Mucosa of gallbladder (tissue), 1 donor: Measurements from ENCODE around the gene PRR19. TPM values are rescaled to one million over a fixed set of nuclear protein-coding genes. Genes with fewer than 3 reads are reported as not detected.

Experiments
- DNase-seq: peaks from one replicate; pipeline ENCODE4 v3.0.0-alpha.2; 2020; ENCODE audit warnings: low spot score
- total RNA-seq: library from RNA; stranded (reverse); gene quantifications from one replicate; pipeline ENCODE4 v1.2.1, GENCODE V29; 2021
- donor health status: DM: no; HTN: no; CAD: no.

PRR19 gene
- total RNA-seq, 1 donor from 2014 or later = 0.75 TPM

- peak; percentile 95 for DNase-seq
Measured at GRCh38 chr19:42283188-42284065, 18.5 kb upstream of the PRR19 start.

DNA sequence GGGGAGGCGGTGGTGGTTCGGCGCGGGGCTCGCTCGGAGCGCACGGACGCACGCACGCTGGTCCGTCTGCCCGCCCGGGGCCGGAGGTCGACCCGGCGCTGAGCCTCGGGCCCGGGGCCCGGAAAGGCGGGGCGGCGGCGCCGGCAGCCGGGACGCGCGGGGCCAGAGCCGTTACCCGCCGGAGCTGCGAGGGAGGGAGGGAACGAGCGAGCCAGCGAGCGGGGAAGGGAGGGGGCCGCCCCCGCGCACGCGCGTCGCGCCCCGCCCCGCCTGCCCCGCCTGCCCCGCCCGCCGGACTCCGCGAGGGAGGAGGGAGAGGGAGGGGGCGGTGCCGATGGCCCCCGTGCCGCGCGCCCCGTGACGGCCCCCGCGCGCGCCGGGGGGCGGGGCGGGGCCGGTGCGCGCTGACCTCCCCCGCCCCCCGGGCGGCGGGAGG is 17.8 kb upstream of the PRR19 start:
- DNase-seq = peak; percentile 74

DNA sequence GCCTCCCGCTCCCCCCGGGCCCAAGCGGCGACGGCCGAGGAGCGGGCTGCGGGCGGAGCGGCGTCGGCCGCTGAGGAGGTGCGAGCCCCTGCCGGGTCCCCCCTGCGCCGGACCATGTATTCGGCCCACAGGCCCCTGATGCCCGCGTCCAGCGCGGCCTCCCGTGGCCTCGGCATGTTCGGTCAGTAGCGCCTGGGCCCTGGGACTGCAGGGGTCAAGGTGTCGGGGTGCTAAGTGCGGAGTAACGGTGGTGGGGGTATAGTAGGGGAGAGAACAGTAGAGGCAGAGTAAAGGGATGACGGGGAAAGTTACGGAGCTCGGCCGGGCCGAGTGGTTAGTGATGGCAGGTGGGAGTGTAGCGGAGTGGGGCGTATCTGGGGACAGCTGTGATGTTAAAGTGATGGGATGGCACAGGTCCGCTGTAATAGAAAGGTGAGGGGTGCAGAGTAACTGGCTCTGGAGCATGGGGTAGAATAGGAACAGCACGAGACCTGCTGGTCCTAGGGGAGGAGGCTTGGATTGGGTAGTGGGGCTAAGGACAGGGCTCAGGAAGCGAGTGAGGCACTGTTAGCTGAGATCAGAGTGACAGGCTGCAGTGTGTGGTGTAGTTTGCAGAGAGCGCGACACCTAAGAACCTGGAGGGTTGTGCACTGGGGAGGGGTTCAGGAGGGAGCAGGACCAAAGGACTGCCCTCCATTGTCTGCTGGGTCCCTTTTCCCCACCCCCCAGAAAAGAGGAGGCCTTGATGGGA is 17.2 kb upstream of the PRR19 start:
- DNase-seq = no peak

- DNase-seq = no peak
Measured at GRCh38 chr19:42285541-42285941, 16.4 kb upstream of the PRR19 start.

- no peak for DNase-seq
Measured at GRCh38 chr19:42285988-42286348, 16.0 kb upstream of the PRR19 start.

GRCh38 chr19:42286349-42287016 is 15.4 kb upstream of the PRR19 start:
- no peak for DNase-seq

- DNase-seq = no peak
Measured at GRCh38 chr19:42287017-42287826, 14.7 kb upstream of the PRR19 start.

- no peak for DNase-seq
Measured at GRCh38 chr19:42287827-42288107, 14.2 kb upstream of the PRR19 start.

DNA sequence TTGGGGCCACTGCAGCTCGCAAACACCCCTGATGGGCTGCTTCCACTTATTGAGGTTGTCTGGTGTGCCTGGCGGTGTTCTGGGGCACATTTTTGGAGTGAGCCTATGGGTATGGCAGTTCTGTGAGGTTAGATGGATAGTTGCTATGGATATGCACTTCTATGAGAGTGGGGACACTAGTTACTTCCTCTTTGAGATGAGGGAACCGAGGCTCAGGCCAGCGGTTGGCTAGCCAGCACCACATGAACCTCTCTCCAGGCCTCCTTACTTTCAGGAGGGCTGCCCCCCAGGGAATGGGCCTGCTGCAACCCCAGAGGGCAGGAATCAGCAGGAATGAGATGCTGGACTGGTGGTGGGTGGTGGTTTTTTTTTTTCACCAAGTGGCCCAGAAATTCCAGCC is 13.5 kb upstream of the PRR19 start:
- no peak for DNase-seq

DNA sequence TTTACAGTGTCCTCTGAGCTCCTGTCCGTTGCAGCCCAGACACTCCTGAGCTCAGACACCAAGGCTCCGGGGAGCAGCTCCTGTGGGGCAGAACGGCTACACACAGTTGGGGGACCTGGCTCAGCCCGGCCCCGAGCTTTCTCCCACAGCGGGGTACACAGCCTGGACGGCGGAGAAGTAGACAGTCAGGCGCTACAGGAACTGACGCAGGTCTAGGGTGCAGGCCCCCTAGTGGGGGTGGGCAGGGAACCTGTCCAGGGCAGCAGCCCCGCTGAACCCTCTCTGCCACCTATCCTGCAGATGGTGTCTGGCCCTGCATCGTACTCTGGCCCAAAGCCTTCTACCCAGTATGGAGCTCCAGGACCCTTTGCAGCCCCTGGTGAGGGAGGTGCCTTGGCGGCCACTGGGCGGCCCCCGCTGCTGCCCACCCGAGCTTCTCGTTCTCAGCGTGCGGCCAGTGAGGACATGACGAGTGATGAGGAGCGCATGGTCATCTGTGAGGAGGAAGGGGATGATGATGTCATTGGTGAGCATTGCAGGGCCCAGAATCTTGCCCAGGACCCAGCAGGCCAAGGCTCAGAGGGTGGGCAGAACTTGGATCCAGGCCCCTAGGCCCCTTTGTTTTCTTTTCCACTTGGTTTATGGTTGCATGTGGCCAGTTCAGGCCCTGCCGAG is 12.9 kb upstream of the PRR19 start:
- no peak for DNase-seq

- no peak for DNase-seq
Measured at GRCh38 chr19:42289556-42290041, 12.3 kb upstream of the PRR19 start.

DNA sequence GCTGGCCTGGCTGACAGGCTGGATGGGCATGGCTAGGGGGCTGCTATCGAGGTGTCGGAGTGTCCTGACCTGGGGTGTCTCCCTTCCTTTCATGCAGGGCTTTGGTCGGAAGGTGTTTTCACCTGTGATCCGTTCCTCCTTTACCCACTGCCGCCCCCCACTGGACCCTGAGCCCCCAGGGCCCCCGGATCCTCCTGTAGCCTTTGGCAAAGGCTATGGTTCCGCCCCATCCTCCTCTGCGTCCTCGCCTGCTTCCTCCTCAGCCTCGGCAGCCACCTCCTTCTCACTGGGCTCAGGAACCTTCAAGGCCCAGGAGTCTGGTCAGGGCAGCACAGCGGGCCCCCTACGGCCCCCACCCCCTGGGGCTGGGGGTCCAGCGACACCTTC is 11.8 kb upstream of the PRR19 start:
- DNase-seq = no peak

DNA sequence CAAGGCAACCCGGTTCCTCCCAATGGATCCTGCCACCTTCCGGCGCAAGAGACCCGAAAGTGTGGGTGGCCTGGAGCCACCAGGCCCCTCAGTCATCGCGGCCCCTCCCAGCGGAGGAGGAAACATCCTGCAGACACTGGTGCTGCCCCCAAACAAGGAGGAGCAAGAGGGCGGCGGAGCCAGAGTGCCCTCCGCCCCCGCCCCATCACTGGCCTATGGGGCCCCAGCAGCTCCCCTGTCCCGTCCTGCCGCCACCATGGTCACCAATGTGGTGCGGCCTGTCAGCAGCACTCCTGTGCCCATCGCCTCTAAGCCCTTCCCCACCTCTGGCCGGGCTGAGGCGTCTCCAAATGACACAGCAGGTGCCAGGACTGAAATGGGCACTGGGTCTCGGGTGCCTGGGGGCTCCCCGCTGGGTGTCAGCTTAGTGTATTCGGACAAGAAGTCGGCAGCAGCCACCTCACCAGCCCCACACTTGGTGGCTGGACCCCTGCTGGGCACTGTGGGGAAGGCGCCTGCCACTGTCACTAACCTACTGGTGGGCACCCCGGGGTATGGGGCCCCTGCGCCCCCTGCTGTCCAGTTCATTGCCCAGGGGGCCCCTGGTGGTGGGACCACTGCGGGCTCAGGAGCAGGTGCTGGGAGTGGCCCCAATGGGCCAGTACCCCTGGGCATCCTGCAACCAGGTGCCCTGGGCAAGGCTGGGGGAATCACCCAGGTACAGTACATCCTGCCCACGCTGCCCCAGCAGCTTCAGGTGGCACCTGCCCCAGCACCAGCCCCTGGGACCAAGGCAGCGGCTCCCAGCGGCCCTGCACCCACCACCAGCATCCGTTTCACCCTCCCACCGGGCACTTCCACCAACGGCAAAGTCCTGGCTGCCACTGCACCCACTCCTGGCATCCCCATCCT is 11.2 kb upstream of the PRR19 start:
- DNase-seq = no peak

- peak; percentile 60 for DNase-seq
Measured at GRCh38 chr19:42291435-42291810, 10.5 kb upstream of the PRR19 start.

DNA sequence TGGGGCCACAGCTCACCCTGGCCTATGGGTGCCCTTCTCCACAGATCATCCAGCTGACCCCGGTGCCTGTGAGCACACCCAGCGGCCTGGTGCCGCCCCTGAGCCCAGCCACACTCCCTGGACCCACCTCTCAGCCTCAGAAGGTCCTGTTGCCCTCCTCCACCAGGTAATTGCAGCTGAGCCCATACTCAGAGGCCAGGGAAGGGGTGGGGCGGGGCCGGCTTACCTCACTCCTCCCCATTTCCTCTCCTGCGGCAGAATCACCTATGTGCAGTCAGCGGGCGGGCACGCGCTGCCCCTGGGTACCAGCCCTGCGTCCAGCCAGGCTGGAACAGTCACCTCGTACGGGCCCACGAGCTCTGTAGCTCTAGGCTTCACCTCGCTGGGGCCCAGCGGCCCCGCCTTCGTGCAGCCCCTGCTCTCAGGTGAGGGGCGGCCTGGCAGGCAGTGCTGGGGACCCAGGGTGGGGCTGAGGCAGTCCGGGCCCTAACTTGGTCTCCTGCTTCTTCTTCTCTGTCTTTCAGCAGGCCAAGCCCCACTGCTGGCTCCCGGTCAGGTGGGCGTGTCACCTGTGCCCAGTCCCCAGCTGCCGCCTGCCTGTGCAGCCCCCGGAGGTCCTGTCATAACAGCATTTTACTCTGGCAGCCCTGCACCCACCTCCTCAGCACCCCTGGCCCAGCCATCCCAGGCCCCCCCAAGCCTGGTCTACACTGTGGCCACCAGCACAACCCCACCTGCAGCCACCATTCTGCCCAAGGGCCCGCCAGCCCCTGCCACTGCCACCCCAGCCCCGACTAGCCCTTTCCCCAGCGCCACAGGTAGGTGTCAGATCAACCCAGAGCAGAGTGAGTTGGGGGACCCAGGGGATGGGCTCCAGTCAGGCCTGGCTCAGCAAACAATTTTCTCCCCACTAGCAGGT is 9.6 kb upstream of the PRR19 start:
- no peak for DNase-seq

GRCh38 chr19:42292963-42293362 is 9.0 kb upstream of the PRR19 start:
- no peak for DNase-seq

DNA sequence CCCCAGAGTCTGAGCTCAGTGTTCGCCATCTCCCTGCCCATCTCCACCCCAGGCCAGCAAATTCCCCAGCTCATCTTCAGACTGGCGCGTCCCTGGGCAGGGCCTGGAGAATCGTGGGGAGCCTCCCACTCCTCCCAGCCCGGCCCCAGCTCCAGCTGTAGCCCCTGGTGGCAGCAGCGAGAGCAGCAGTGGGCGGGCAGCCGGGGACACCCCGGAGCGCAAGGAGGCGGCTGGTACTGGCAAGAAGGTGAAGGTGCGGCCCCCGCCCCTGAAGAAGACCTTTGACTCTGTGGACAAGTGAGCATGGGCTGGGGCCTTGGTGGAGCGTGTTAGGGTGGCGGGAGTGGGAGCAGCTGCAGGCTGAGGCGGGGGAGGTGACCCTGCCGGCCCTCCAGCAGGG is 8.4 kb upstream of the PRR19 start:
- no peak for DNase-seq

GRCh38 chr19:42293948-42294347 is 8.0 kb upstream of the PRR19 start:
- no peak for DNase-seq
